ENCODE measurements around the gene JAZF1. TPM values are rescaled to one million over a fixed set of nuclear protein-coding genes. Genes with fewer than 3 reads are reported as not detected.

The JAZF1 gene
- total and polyA plus RNA-seq, 2 of the 8 experiments (the other 6 are each of a cell fraction or from before 2014, with no cell fraction given), result 2.6 to 21.8 TPM

- H3K4me3 ChIP-seq (ENCODE audit: extremely low read depth in 1 of 4, insufficient read depth in 2 of 4, low read depth in 3 of 4, low read length in 4 of 4), result no peak overlapping the region
- H2BK120ac ChIP-seq (replicated peaks; ENCODE audit: low read depth, low read length), result no peak overlapping the region
- POLR2A ChIA-PET (ENCODE audit: partially characterized antibody), result interaction anchor here (1.5 kb wide), 1 partner anchor 17 kb away, joined by 3 read pairs; no protein-coding TSS in a partner anchor
- peaks cover 0 to 7% (median 1%) of the 10 kb centered on the region in 4 experiments; a peak in 5 of 7 replicates for H3K4me1 ChIP-seq (replicated peaks in 1 of 4; ENCODE audit: control insufficient read depth in 3 of 4, insufficient read depth in 4 of 4, low read length in 3 of 4)
- H3K4me2 ChIP-seq (ENCODE audit: insufficient read depth in 1 of 2, low read depth in 2 of 2, low read length in 2 of 2), result no peak overlapping the region
- no peak overlapping the region for H2BK20ac ChIP-seq (ENCODE audit: low read length)
- H3K56ac ChIP-seq (replicated peaks; ENCODE audit: insufficient read length, low read depth, low read length), result no peak overlapping the region
- H3K79me2 ChIP-seq (ENCODE audit: control insufficient read depth in 1 of 2, insufficient read depth in 2 of 2, low read length in 2 of 2), result no peaks in the 10 kb centered on the region
- WGBS, 2 experiments (ENCODE audit: extremely low coverage in 1 of 2, insufficient coverage in 1 of 2, insufficient read length in 1 of 2, insufficient replicate concordance in 2 of 2, low coverage in 1 of 2, low lambda C conversion rate in 2 of 2, missing lambda C conversion rate in 1 of 2), result 81% methylated on average over 17 of the region's 17 CpGs; no CpG with 5 or more reads in 1 of the 2 experiments
- no peak overlapping the region for H3K18ac ChIP-seq (ENCODE audit: extremely low read depth, low read length)
- H2AFZ ChIP-seq (ENCODE audit: low read length), result no peak overlapping the region
- peaks cover 0 to 1% of the 10 kb centered on the region in 2 experiments for H4K20me1 ChIP-seq (replicated peaks in 1 of 2; ENCODE audit: control insufficient read depth in 1 of 2, insufficient read depth in 2 of 2, low read length in 2 of 2)
- DNase-seq (ENCODE audit: low read depth in 1 of 2, low spot score in 2 of 2) (no peak), FAIRE-seq (no peak)
- no peaks in the 10 kb centered on the region for H3K79me1 ChIP-seq (ENCODE audit: low read depth, low read length)
- no peak overlapping the region for H3K4ac ChIP-seq (replicated peaks; ENCODE audit: insufficient read length, low read depth, low read length)
- H4K5ac ChIP-seq (ENCODE audit: insufficient read length, low read depth, low read length), result no peak overlapping the region
- H3K27ac ChIP-seq (ENCODE audit: low read depth, low read length), result no peak overlapping the region
- no peak overlapping the region for H3K9ac ChIP-seq (replicated peaks in 1 of 4; ENCODE audit: extremely low read depth in 1 of 4, low read depth in 3 of 4, low read length in 3 of 4)
- no peaks in the 10 kb centered on the region for H3K9me3 ChIP-seq (ENCODE audit: insufficient read depth in 2 of 2, low read depth in 1 of 2, low read length in 1 of 2)
- H3K23ac ChIP-seq (ENCODE audit: insufficient read length), result no peak overlapping the region
- no peak overlapping the region for H3K14ac ChIP-seq (ENCODE audit: insufficient read length)
- CTCF ChIA-PET (ENCODE audit: partially characterized antibody), result interaction anchor here (0.6 to 0.7 kb wide), 2 partner anchors 64 to 528 kb away, joined by 4 read pairs; no protein-coding TSS in a partner anchor
- H3K36me3 ChIP-seq (ENCODE audit: control insufficient read depth in 2 of 4, insufficient read depth in 4 of 4, low read length in 3 of 4), result no peaks in the 10 kb centered on the region
- no peak overlapping the region for H4K91ac ChIP-seq (replicated peaks; ENCODE audit: insufficient read length, low read length)
- H3K23me2 ChIP-seq (ENCODE audit: low read depth, low read length), result no peaks in the 10 kb centered on the region
- no peak overlapping the region for H2AK5ac ChIP-seq (ENCODE audit: low read depth, low read length)
- no peaks in the 10 kb centered on the region for H3K27me3 ChIP-seq (replicated peaks in 1 of 4; ENCODE audit: control insufficient read depth in 3 of 4, extremely low read depth in 1 of 4, insufficient read depth in 3 of 4, low read length in 3 of 4)
- no peak overlapping the region for H2BK5ac ChIP-seq (ENCODE audit: low read depth, low read length)
- no peak overlapping the region for H2BK12ac ChIP-seq (ENCODE audit: low read depth, low read length)
- no peak overlapping the region for H2BK15ac ChIP-seq (ENCODE audit: low read length)
- no peak overlapping the region for H4K8ac ChIP-seq (ENCODE audit: extremely low read depth, insufficient read depth, low read length)
- TF ChIP-seq CHD2 (IDR thresholded peaks at IDR 0.05; ENCODE audit: low read length) (no peak), SAP30 (IDR thresholded peaks at IDR 0.05; ENCODE audit: insufficient read depth, insufficient replicate concordance, low read length) (no peak)
These were observed 308.0 kb downstream of the JAZF1 start for GRCh38 chr7:27872356-27873275.

All from H1 (cell line).